Endothelial cell of umbilical vein (primary cell): ENCODE results near the gene TJP3. TPM values are rescaled to one million over a fixed set of nuclear protein-coding genes. Genes with fewer than 3 reads are reported as not detected.

Experiments
- BruUV-seq: library from RNA; stranded (reverse); fragments of 400-500 nt; replicated peaks from 2 replicates; lab custom pipeline; 2021; lab: Mats Ljungman, UMichigan
- CTCF ChIA-PET: fragments of 300-600, 350-600 bp; sonication (Branson Sonifier 250); formaldehyde crosslinking; loops from one replicate; lab custom pipeline; 2021; ENCODE audit warnings: antibody characterized with exemption, inconsistent platforms; lab: Charles Lee
- POLR2A ChIA-PET: fragments of 300-600, 350-600 bp; sonication (Branson Sonifier 250); formaldehyde crosslinking; loops from one replicate; lab custom pipeline; 2021; ENCODE audit warnings: antibody characterized with exemption, inconsistent platforms; lab: Charles Lee
- DNase-seq: peaks from one replicate; pipeline ENCODE4 v3.0.0-alpha.2; 2011; ENCODE audit warnings: low read depth, low spot score
- FAIRE-seq: peaks from 2 replicates; lab custom pipeline; 2011; peaks lifted over from hg19 to GRCh38; lab: Jason Lieb, UNC
- H2AFZ ChIP-seq: 2 replicates; pipeline ENCODE4 v1.6.0; 2012; ENCODE audit warnings: low read depth, low read length, control low read depth, inconsistent platforms
- H3K27ac ChIP-seq: 2 replicates; pipeline ENCODE4 v1.5.1; 2011; ENCODE audit warnings: low read depth, mild to moderate bottlenecking, control low read depth, low read length, moderate library complexity; ENCODE audit not compliant: insufficient read depth
- H3K27me3 ChIP-seq, 2 experiments: 2 replicates each; pipeline versions ENCODE4 v1.6.0 to v1.6.1; 2011; ENCODE audit warnings: low read length in 2 of 2, mixed read lengths in 1 of 2; ENCODE audit not compliant: control insufficient read depth in 2 of 2, insufficient read depth in 2 of 2
- H3K36me3 ChIP-seq, 2 experiments: 2 replicates in 1 of 2; 3 replicates in 1 of 2; pipeline ENCODE4 v1.5.1; 2011; ENCODE audit warnings: low read length in 2 of 2, mild to moderate bottlenecking in 1 of 2, moderate library complexity in 1 of 2; ENCODE audit not compliant: control insufficient read depth in 2 of 2, insufficient read depth in 2 of 2; ENCODE audit errors: extremely low read depth in 1 of 2
- H3K4me1 ChIP-seq: 3 replicates; pipeline ENCODE4 v1.5.1; 2011; ENCODE audit warnings: mild to moderate bottlenecking, low read length; ENCODE audit not compliant: control insufficient read depth, insufficient read depth; ENCODE audit errors: extremely low read depth
- H3K4me2 ChIP-seq: 2 replicates; pipeline ENCODE4 v1.6.1; 2011; ENCODE audit warnings: low read length, control low read depth, mixed read lengths; ENCODE audit not compliant: insufficient read depth
- H3K4me3 ChIP-seq, 3 experiments: fragments of 200-600 bp in 1 of 3; sonication (generic), shearing (Covaris generic) in 1 of 3; replicated peaks in 1 of 3; 2 replicates each; pipeline ENCODE4 v1.5.1; 2011 to 2016; ENCODE audit warnings: control low read depth in 3 of 3, low read length in 3 of 3, mild to moderate bottlenecking in 2 of 3, inconsistent platforms in 1 of 3, low read depth in 1 of 3, moderate library complexity in 1 of 3; ENCODE audit not compliant: insufficient read depth in 1 of 3
- H3K79me2 ChIP-seq: 2 replicates; pipeline ENCODE4 v1.6.0; 2012; ENCODE audit warnings: low read length, inconsistent platforms; ENCODE audit not compliant: control insufficient read depth, insufficient read depth
- H3K9ac ChIP-seq: replicated peaks from 2 replicates; pipeline ENCODE3; 2011; ENCODE audit warnings: low read length, control low read depth; ENCODE audit not compliant: insufficient read depth; ENCODE audit errors: extremely low read depth
- H3K9me1 ChIP-seq: replicated peaks from 3 replicates; pipeline ENCODE4 v1.6.0; 2011; ENCODE audit warnings: mild to moderate bottlenecking, low read length; ENCODE audit not compliant: control insufficient read depth, insufficient read depth; ENCODE audit errors: extremely low read depth
- H3K9me3 ChIP-seq: replicated peaks from 2 replicates; pipeline ENCODE4 v1.5.1; 2012; ENCODE audit warnings: low read length, inconsistent platforms; ENCODE audit not compliant: control insufficient read depth, insufficient read depth
- H4K20me1 ChIP-seq: replicated peaks from 2 replicates; pipeline ENCODE3; 2011; ENCODE audit warnings: mild to moderate bottlenecking, low read length; ENCODE audit not compliant: control insufficient read depth, insufficient read depth; ENCODE audit errors: extremely low read depth
- CTCF ChIP-seq, 2 donors: IDR thresholded peaks; 1 replicate in 1 of 2; 2 replicates in 1 of 2; pipeline ENCODE4 v1.5.1; 2011; ENCODE audit warnings: low read length in 2 of 2, mild to moderate bottlenecking in 2 of 2, moderate library complexity in 2 of 2, control low read depth in 1 of 2, inconsistent platforms in 1 of 2, low read depth in 1 of 2; ENCODE audit not compliant: insufficient read depth in 1 of 2; ENCODE audit errors: extremely low read depth in 1 of 2
- EZH2 ChIP-seq: IDR thresholded peaks from 2 replicates; pipeline ENCODE4 v1.6.1; 2012; ENCODE audit warnings: borderline replicate concordance, low read depth, mild to moderate bottlenecking, moderate library complexity, low read length, inconsistent platforms; ENCODE audit not compliant: severe bottlenecking
- FOS ChIP-seq: IDR thresholded peaks from 2 replicates; pipeline ENCODE4 v1.6.1; 2011; ENCODE audit warnings: mild to moderate bottlenecking, low read length, moderate library complexity, borderline replicate concordance; ENCODE audit not compliant: insufficient read depth
- GATA2 ChIP-seq: IDR thresholded peaks from 2 replicates; pipeline ENCODE4 v1.7.0; 2011; ENCODE audit warnings: low read depth, mild to moderate bottlenecking, moderate library complexity, mixed read lengths, low read length; ENCODE audit not compliant: insufficient read length, insufficient read depth
- JUN ChIP-seq: IDR thresholded peaks from 2 replicates; pipeline ENCODE4 v1.6.1; 2011; ENCODE audit warnings: borderline replicate concordance, low read depth; ENCODE audit not compliant: insufficient read length, insufficient read depth
- MYC ChIP-seq: IDR thresholded peaks from one replicate; pipeline ENCODE4 v1.6.1; 2011; ENCODE audit warnings: mild to moderate bottlenecking, low read depth, low read length
- POLR2A ChIP-seq: IDR thresholded peaks from 2 replicates; pipeline ENCODE4 v1.6.1; 2012; ENCODE audit warnings: low read depth, mild to moderate bottlenecking, control low read depth, low read length
- POLR2AphosphoS5 ChIP-seq: IDR thresholded peaks from 2 replicates; pipeline ENCODE4 v1.6.1; 2012; ENCODE audit warnings: low read depth, mild to moderate bottlenecking, control low read depth, low read length, moderate library complexity; ENCODE audit not compliant: insufficient read depth
- dilution Hi-C: fragments of 300-500 bp; cut with MboI; formaldehyde crosslinking; loops from one replicate; pipeline ENCODE4 v1.15.0; 2019; ENCODE audit warnings: low sequenced_read_pairs; ENCODE audit not compliant: extremely low pct_ligation_motif_present
- intact Hi-C: fragments of 100-400 bp; cut with micrococcal nuclease; formaldehyde crosslinking; loops from one replicate; pipeline ENCODE4 v1.10.0; 2022
- polyA plus RNA-seq, 4 experiments: library from polyadenylated mRNA; depleted of rRNA in 3 of 4; stranded (reverse) in 3 of 4; unstranded in 1 of 4; fragments of >200 nt; gene quantifications; 2 replicates each; pipeline versions ENCODE4 v1.2.1 to v1.2.3, GENCODE V29; 2011 to 2012; ENCODE audit warnings: missing spikeins in 1 of 4
- total RNA-seq: library from RNA; stranded (reverse); gene quantifications from 2 replicates; pipeline ENCODE4 v1.2.3, GENCODE V29; 2021
- TF ChIP-seq, protein P1 (sequence below): IDR thresholded peaks from 2 replicates; pipeline ENCODE4 v1.6.1; 2011; ENCODE audit not compliant: insufficient read depth, insufficient read length

Gene TJP3
- total and polyA plus RNA-seq, 2 donors (not counting 3 experiments of a cell fraction or from before 2014, with no cell fraction given), result 0.10 TPM; not detected in 1

DNA sequence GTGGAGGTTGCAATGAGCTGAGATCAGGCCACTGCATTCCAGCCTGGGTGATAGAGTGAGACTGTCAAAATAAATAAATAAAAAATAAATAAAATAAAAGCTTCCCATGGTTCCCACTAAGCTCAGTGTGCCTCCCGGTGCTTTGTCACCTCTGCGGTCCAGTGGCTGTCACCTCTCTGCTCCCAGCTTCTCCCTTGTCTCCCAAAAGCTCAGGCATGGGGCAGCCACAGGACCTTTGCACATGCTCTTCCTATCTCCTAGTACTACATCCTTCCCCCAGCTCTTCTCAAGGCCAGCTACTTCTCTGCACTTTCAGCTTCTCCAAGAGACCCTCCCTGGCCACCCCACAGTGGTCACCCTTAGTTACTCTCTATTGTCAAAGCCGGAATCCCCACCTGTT is 85.6 kb downstream of the TJP3 start:
- H3K79me2 ChIP-seq, result no peaks in the 10 kb centered on the region
- TF ChIP-seq FOS, result no peak
- TF ChIP-seq POLR2AphosphoS5, result no peak
- TF ChIP-seq, protein P1, sequence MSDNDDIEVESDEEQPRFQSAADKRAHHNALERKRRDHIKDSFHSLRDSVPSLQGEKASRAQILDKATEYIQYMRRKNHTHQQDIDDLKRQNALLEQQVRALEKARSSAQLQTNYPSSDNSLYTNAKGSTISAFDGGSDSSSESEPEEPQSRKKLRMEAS, result no peak
- no peak for TF ChIP-seq POLR2A
- no peak for TF ChIP-seq EZH2
- no peak for TF ChIP-seq MYC
- TF ChIP-seq CTCF (IDR thresholded peaks at IDR 0.05; ENCODE audit: extremely low read depth in 1 of 2, insufficient read depth in 1 of 2, low read depth in 1 of 2, low read length in 2 of 2), result no peak
- no peak for TF ChIP-seq GATA2
- TF ChIP-seq JUN, result no peak
- no peak overlapping the region for H3K4me2 ChIP-seq
- CTCF ChIA-PET, result no interaction called here
- no peak for DNase-seq
- intact Hi-C loops, result no loop called here
- H3K36me3 ChIP-seq, result no peaks in the 10 kb centered on the region
- dilution Hi-C loops, result no loop called here
- no TSS peak for BruUV-seq
- H3K9ac ChIP-seq, result no peak overlapping the region
- no peak overlapping the region for H3K4me3 ChIP-seq
- no peak for FAIRE-seq
- no peaks in the 10 kb centered on the region for H3K9me3 ChIP-seq
- H4K20me1 ChIP-seq, result no peaks in the 10 kb centered on the region
- no peak overlapping the region for H2AFZ ChIP-seq
- H3K4me1 ChIP-seq, result no peaks in the 10 kb centered on the region
- no peak overlapping the region for H3K27ac ChIP-seq
- no peaks in the 10 kb centered on the region for H3K9me1 ChIP-seq
- POLR2A ChIA-PET, result no interaction called here
- no peaks in the 10 kb centered on the region for H3K27me3 ChIP-seq
